Body of pancreas (tissue), 4 donors: ENCODE data around the gene PLPP1. TPM values are rescaled to one million over a fixed set of nuclear protein-coding genes. Genes with fewer than 3 reads are reported as not detected.

ENCODE experiments used
- ATAC-seq: fragments of 150-250 bp; one replicate; pipeline ENCODE4 v1.9.1; 2016
- DNase-seq, 4 donors: peaks; one replicate each; pipeline ENCODE4 v3.0.0-alpha.2; 2019
- H3K27ac ChIP-seq, 4 donors: fragments of 200-600 bp; sonication (generic); 1 replicate in 3 of 4; 2 replicates in 1 of 4; pipeline versions ENCODE4 v1.5.1 to v1.6.1; 2016 to 2019; ENCODE audit warnings: mild to moderate bottlenecking in 1 of 4, mixed read lengths in 1 of 4, moderate library complexity in 1 of 4
- H3K27me3 ChIP-seq, 2 donors: fragments of 200-600 bp; sonication (generic); one replicate each; pipeline ENCODE4 v1.6.0; 2016; ENCODE audit warnings: mild to moderate bottlenecking in 1 of 2
- H3K36me3 ChIP-seq, 2 donors: fragments of 200-600 bp; sonication (generic); replicated peaks in 1 of 2; 2 replicates each; pipeline ENCODE4 v1.5.1; 2016; ENCODE audit warnings: low read depth in 2 of 2; ENCODE audit not compliant: insufficient read depth in 1 of 2
- H3K4me1 ChIP-seq: fragments of 200-600 bp; sonication (generic); one replicate; pipeline ENCODE4 v1.6.0; 2016
- H3K4me3 ChIP-seq, 2 donors: fragments of 200-600 bp; sonication (generic); 1 replicate in 1 of 2; 2 replicates in 1 of 2; pipeline ENCODE4 v1.5.1; 2016 to 2019
- H3K9me3 ChIP-seq, 3 donors: fragments of 200-600 bp; sonication (generic); 1 replicate in 2 of 3; 2 replicates in 1 of 3; pipeline ENCODE4 v1.5.1; 2016
- POLR2A ChIP-seq, 3 donors: fragments of 450-650 bp; IDR thresholded peaks; one replicate each; pipeline ENCODE4 v1.6.1; 2016; ENCODE audit warnings: antibody characterized with exemption in 3 of 3, mild to moderate bottlenecking in 2 of 3
- WGBS, 2 donors: methylation state at CpG; one replicate each; pipeline ENCODE4 v1.1.5; 2017; 5-methylcytosine and 5-hydroxymethylcytosine counted together
- intact Hi-C: fragments of 100-400 bp; cut with DNase I; formaldehyde crosslinking; loops from one replicate; pipeline ENCODE4 v1.15.1; 2023
- total RNA-seq, 2 donors: library from RNA; depleted of rRNA; stranded (reverse); fragments of >200 nt; gene quantifications; one replicate each; pipeline ENCODE4 v1.1.0, GENCODE V29; 2016
- TF ChIP-seq, protein P1 (sequence below), 7 experiments: fragments of 450-650 bp in 4 of 7; fragments of 200-600 bp in 3 of 7; sonication (generic) in 3 of 7; IDR thresholded peaks; one replicate each; pipeline ENCODE4 v1.5.1; 2016 to 2019; ENCODE audit warnings: antibody characterized with exemption in 7 of 7

PLPP1 gene
- total RNA-seq, 2 donors from 2014 or later, result 88.2 to 227 TPM

GRCh38 chr5:55502759-55503158 lies 32.0 kb downstream of the PLPP1 start:
- Histone ChIP-seq H3K4me3 (no peak overlapping the region), H3K27me3 (no peaks in the 10 kb centered on the region), H3K4me1 (peaks cover 33% of the 10 kb centered on the region), H3K36me3 (no peaks in the 10 kb centered on the region), H3K27ac (peak overlapping the region in 1 of 4 donors; percentile 25), H3K9me3 (no peaks in the 10 kb centered on the region)
- no peak for TF ChIP-seq POLR2A (IDR thresholded peaks at IDR 0.05)
- TF ChIP-seq, protein P1, sequence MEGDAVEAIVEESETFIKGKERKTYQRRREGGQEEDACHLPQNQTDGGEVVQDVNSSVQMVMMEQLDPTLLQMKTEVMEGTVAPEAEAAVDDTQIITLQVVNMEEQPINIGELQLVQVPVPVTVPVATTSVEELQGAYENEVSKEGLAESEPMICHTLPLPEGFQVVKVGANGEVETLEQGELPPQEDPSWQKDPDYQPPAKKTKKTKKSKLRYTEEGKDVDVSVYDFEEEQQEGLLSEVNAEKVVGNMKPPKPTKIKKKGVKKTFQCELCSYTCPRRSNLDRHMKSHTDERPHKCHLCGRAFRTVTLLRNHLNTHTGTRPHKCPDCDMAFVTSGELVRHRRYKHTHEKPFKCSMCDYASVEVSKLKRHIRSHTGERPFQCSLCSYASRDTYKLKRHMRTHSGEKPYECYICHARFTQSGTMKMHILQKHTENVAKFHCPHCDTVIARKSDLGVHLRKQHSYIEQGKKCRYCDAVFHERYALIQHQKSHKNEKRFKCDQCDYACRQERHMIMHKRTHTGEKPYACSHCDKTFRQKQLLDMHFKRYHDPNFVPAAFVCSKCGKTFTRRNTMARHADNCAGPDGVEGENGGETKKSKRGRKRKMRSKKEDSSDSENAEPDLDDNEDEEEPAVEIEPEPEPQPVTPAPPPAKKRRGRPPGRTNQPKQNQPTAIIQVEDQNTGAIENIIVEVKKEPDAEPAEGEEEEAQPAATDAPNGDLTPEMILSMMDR (IDR thresholded peaks at IDR 0.05), result no peak
- intact Hi-C loops, result no loop called here
- no peak for ATAC-seq
- no peak for DNase-seq
- WGBS, 2 donors, result 68 to 77% methylated on average over 3 of the region's 3 CpGs

DNA sequence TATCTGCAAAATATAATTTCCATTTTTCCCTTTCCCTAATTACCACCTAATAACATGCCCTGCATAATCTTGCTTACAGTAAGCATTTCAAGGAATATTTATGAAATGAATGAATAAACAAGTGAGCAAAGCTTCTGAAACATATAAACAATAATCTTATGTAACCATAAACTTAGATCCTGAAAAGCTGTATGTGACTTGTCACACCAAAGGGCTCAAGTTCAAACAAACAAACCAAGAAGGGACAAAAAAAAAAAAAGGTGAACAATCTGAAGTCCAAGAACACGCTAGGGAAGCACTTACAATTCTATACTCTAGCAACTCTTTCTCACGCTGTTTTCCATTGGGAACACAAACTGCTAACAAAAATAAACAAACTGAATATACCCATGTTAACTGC lies 36.3 kb downstream of the PLPP1 start:
- 12 to 47% methylated on average over 2 of the region's 2 CpGs for WGBS, 2 donors
- peaks cover 29% of the 10 kb centered on the region for H3K4me1 ChIP-seq
- ATAC-seq, result no peak

GRCh38 chr5:55497712-55498111 lies 37.1 kb downstream of the PLPP1 start:
- no peaks in the 10 kb centered on the region for H3K27me3 ChIP-seq
- intact Hi-C loops, result no loop called here
- no peaks in the 10 kb centered on the region for H3K36me3 ChIP-seq
- H3K4me1 ChIP-seq, result peaks cover 31% of the 10 kb centered on the region
- TF ChIP-seq, protein P1 (IDR thresholded peaks at IDR 0.05), result no peak
- TF ChIP-seq POLR2A (IDR thresholded peaks at IDR 0.05), result no peak
- H3K27ac ChIP-seq, result peak overlapping the region in 1 of 4 donors; percentile 24
- H3K9me3 ChIP-seq, result no peaks in the 10 kb centered on the region
- no peak for ATAC-seq
- no peak overlapping the region for H3K4me3 ChIP-seq
- no peak for DNase-seq

More for the DNA sequence above, 36.3 kb downstream of the PLPP1 start:
- no peaks in the 10 kb centered on the region for H3K9me3 ChIP-seq
- H3K27me3 ChIP-seq, result no peaks in the 10 kb centered on the region
- DNase-seq, result no peak
- no peak overlapping the region for H3K27ac ChIP-seq
- no peaks in the 10 kb centered on the region for H3K36me3 ChIP-seq
- intact Hi-C loops, result no loop called here
- TF ChIP-seq, protein P1 (IDR thresholded peaks at IDR 0.05), result no peak
- TF ChIP-seq POLR2A (IDR thresholded peaks at IDR 0.05), result no peak
- H3K4me3 ChIP-seq, result no peak overlapping the region

GRCh38 chr5:55495216-55495615 lies 39.5 kb downstream of the PLPP1 start:
- 93 to 94% methylated on average over 1 of the region's 1 CpG for WGBS, 2 donors
- H3K36me3 ChIP-seq, result no peaks in the 10 kb centered on the region
- H3K4me3 ChIP-seq, result no peak overlapping the region
- DNase-seq, result no peak
- TF ChIP-seq, protein P1 (IDR thresholded peaks at IDR 0.05), result no peak
- TF ChIP-seq POLR2A (IDR thresholded peaks at IDR 0.05), result no peak
- ATAC-seq, result no peak
- no peaks in the 10 kb centered on the region for H3K9me3 ChIP-seq
- H3K27ac ChIP-seq, result no peak overlapping the region
- no peaks in the 10 kb centered on the region for H3K27me3 ChIP-seq
- peaks cover 34% of the 10 kb centered on the region for H3K4me1 ChIP-seq
- intact Hi-C loops, result no loop called here

GRCh38 chr5:55492449-55492848 lies 42.3 kb downstream of the PLPP1 start:
- intact Hi-C loops, result no loop called here
- ATAC-seq, result no peak

More at GRCh38 chr5:55492449-55492848, 42.3 kb downstream of the PLPP1 start:
- TF ChIP-seq, protein P1 (IDR thresholded peaks at IDR 0.05), result no peak
- no peak for TF ChIP-seq POLR2A (IDR thresholded peaks at IDR 0.05)
- no peak overlapping the region for H3K27ac ChIP-seq
- no peak overlapping the region for H3K4me3 ChIP-seq
- no peaks in the 10 kb centered on the region for H3K9me3 ChIP-seq
- no peak for DNase-seq
- no peaks in the 10 kb centered on the region for H3K27me3 ChIP-seq
- no peaks in the 10 kb centered on the region for H3K36me3 ChIP-seq
- H3K4me1 ChIP-seq, result peaks cover 18% of the 10 kb centered on the region
- 39 to 45% methylated on average over 2 of the region's 2 CpGs for WGBS, 2 donors
